Measurements from ENCODE around the gene TOX2. TPM values are rescaled to one million over a fixed set of nuclear protein-coding genes. Genes with fewer than 3 reads are reported as not detected.

TOX2 gene
- total RNA-seq, 2 experiments from 2014 or later, result 3.3 to 3.9 TPM

- H3K9me3 ChIP-seq (ENCODE audit: control insufficient read depth in 1 of 2, insufficient read depth in 1 of 2, low read length in 2 of 2), result no peaks in the 10 kb centered on the region
- no peak for DNase-seq
- POLR2A ChIA-PET, result interaction anchor here (4.4 kb wide), 1 partner anchor 24 kb away, joined by 28 read pairs; no protein-coding TSS in a partner anchor
- TF ChIP-seq CTCF (IDR thresholded peaks at IDR 0.05), result no peak
- H3K27ac ChIP-seq (ENCODE audit: low read depth in 1 of 2, low read length in 2 of 2), result no peak overlapping the region
- intact Hi-C loops (cut with DNase I, micrococcal nuclease), result no loop called here
- CTCF ChIA-PET, result no interaction called here
- peaks cover 61% of the 10 kb centered on the region for H3K4me1 ChIP-seq (ENCODE audit: insufficient read depth, low read length)
- H3K9me3 Mint-ChIP-seq, result no peaks in the 10 kb centered on the region
- H3K27me3 ChIP-seq (ENCODE audit: control insufficient read depth in 1 of 2, insufficient read depth in 2 of 2, low read length in 2 of 2), result peaks cover 0 to 4% of the 10 kb centered on the region in 2 experiments
- H3K4me3 ChIP-seq (ENCODE audit: low read length), result no peak overlapping the region
- H3K36me3 Mint-ChIP-seq (ENCODE audit: low read depth), result no peaks in the 10 kb centered on the region
- ATAC-seq (ENCODE audit: poor library complexity), result no peak
- H3K4me3 Mint-ChIP-seq, result no peak overlapping the region
- no peak overlapping the region for H3K27ac Mint-ChIP-seq
- peaks cover 67% of the 10 kb centered on the region for H3K4me1 Mint-ChIP-seq (ENCODE audit: low read depth)
- no peaks in the 10 kb centered on the region for H3K27me3 Mint-ChIP-seq
- H3K36me3 ChIP-seq (ENCODE audit: insufficient read depth, low read length), result no peaks in the 10 kb centered on the region
These were observed 25.1 kb downstream of the TOX2 start for GRCh38 chr20:43939762-43940121.

GRCh38 chr20:43940518-43941225 is 26.0 kb downstream of the TOX2 start:
- no peak for TF ChIP-seq CTCF (IDR thresholded peaks at IDR 0.05)
- CTCF ChIA-PET, result no interaction called here
- Mint-ChIP-seq H3K4me3 (no peak overlapping the region), H3K4me1 (ENCODE audit: low read depth) (peaks cover 76% of the 10 kb centered on the region), H3K27me3 (no peaks in the 10 kb centered on the region), H3K27ac (no peak overlapping the region), H3K36me3 (ENCODE audit: low read depth) (no peaks in the 10 kb centered on the region), H3K9me3 (no peaks in the 10 kb centered on the region)
- Histone ChIP-seq H3K9me3 (ENCODE audit: control insufficient read depth in 1 of 2, insufficient read depth in 1 of 2, low read length in 2 of 2) (no peaks in the 10 kb centered on the region), H3K4me3 (ENCODE audit: low read length) (no peak overlapping the region), H3K36me3 (ENCODE audit: insufficient read depth, low read length) (no peaks in the 10 kb centered on the region), H3K27me3 (ENCODE audit: control insufficient read depth in 1 of 2, insufficient read depth in 2 of 2, low read length in 2 of 2) (peaks cover 0 to 4% of the 10 kb centered on the region in 2 experiments), H3K4me1 (ENCODE audit: insufficient read depth, low read length) (peaks cover 69% of the 10 kb centered on the region), H3K27ac (ENCODE audit: low read depth in 1 of 2, low read length in 2 of 2) (no peak overlapping the region)
- ATAC-seq (ENCODE audit: poor library complexity) (no peak), DNase-seq (no peak)
- POLR2A ChIA-PET, result interaction anchor here (2.0 to 4.4 kb wide), 5 partner anchors 10 to 129 kb away, joined by 5 to 28 read pairs (median 10); no protein-coding TSS in a partner anchor
- intact Hi-C loops (cut with DNase I, micrococcal nuclease), result no loop called here

- peaks cover 73% of the 10 kb centered on the region for H3K4me1 ChIP-seq (ENCODE audit: insufficient read depth, low read length)
These were observed 27.0 kb downstream of the TOX2 start for GRCh38 chr20:43941476-43942200.

More at GRCh38 chr20:43941476-43942200, 27.0 kb downstream of the TOX2 start:
- Mint-ChIP-seq H3K4me1 (ENCODE audit: low read depth) (peaks cover 82% of the 10 kb centered on the region), H3K27ac (no peak overlapping the region), H3K4me3 (no peak overlapping the region), H3K27me3 (no peaks in the 10 kb centered on the region), H3K36me3 (ENCODE audit: low read depth) (no peaks in the 10 kb centered on the region), H3K9me3 (no peaks in the 10 kb centered on the region)
- ATAC-seq (ENCODE audit: poor library complexity), result no peak
- no peak overlapping the region for H3K27ac ChIP-seq (ENCODE audit: low read depth in 1 of 2, low read length in 2 of 2)
- peaks cover 0 to 3% of the 10 kb centered on the region in 2 experiments for H3K27me3 ChIP-seq (ENCODE audit: control insufficient read depth in 1 of 2, insufficient read depth in 2 of 2, low read length in 2 of 2)
- CTCF ChIA-PET, result no interaction called here
- H3K36me3 ChIP-seq (ENCODE audit: insufficient read depth, low read length), result no peaks in the 10 kb centered on the region
- DNase-seq, result peak in 2 of 14 experiments; percentile 35 to 53
- intact Hi-C loops (cut with DNase I, micrococcal nuclease), result loop anchor here in 1 of 2 experiments (2.0 kb wide), 1 partner anchor 17 kb away; no protein-coding TSS in a partner anchor
- POLR2A ChIA-PET, result interaction anchor here (2.0 to 4.4 kb wide), 5 partner anchors 9 to 128 kb away, joined by 5 to 28 read pairs (median 10); no protein-coding TSS in a partner anchor
- no peak overlapping the region for H3K4me3 ChIP-seq (ENCODE audit: low read length)
- H3K9me3 ChIP-seq (ENCODE audit: control insufficient read depth in 1 of 2, insufficient read depth in 1 of 2, low read length in 2 of 2), result no peaks in the 10 kb centered on the region
- no peak for TF ChIP-seq CTCF (IDR thresholded peaks at IDR 0.05)
